HG02870 (cell line): ENCODE measurements around the gene NRG2.

ENCODE experiments used
- ATAC-seq: cut with Tn5 transposase; IDR thresholded peaks from one replicate; pipeline ENCODE4 v1.9.1; 2021; ENCODE audit warnings: mild to moderate bottlenecking, moderate library complexity; ENCODE audit not compliant: unreplicated experiment

Gene NRG2

DNA sequence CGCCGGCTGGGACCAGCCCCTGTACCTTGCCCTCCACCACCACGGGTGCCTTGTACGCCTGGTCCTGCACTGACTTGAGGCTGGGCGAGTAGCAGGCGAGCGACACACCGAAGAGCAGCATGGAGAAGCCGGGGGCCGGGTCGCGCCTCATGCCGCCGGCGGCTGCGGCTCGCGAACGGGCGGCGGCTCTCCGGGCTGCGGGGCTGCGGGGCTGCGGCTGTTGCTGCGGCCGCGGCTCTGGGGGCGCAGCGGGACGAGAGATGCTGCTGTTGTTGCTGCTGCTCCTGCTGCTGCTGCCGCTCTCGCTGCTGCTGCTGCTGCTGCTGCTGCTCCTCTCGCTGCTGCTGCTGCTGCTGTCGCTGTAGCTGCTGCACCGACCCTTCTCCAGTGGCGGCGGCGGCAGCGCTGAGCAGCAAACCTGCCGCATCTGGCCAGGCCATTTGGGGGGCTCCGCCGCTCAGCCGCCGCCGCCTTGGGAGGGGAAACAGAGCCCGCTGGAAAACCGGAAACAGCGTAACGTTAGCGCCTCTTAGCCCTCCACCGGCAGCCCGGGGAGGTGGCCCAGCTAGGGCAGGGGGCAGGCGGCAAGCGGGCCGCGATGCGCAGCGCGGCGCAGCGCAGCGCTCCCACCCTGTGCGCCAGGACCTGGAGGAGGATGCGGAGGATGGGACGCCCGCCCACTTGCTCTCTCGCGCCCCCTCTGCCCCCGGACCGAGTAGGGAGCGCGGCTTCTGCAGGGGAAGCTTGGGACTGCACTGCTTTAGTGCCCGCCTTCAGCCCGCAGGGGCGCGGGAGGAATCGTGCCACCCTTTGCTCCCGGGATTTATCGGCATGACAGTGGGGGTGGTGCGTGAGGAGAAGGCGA is at the start of gene NRG2:
Gene NRG2 (minus strand): TSS at position 657 of the 865 bp plus-strand sequence.
- ATAC-seq: peak; percentile 65

DNA sequence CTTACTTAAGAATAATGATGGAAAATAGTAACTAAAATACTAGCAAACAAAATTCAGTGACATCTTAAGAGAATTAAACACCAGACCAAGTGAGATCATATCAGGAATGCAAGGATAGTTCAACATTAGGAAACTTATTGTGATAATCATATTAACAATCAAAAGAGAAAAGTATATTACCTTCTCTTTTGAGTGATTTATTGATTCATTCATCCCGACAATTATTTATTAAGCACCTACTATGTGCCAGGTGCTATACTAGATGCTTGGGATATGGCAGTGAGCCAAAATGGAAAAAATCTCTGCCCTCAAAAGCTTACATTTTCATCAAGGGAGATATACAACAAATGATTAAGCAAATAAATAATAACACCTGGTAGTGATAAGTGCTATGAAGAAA is 47.2 kb upstream of the NRG2 start:
- ATAC-seq: no peak

DNA sequence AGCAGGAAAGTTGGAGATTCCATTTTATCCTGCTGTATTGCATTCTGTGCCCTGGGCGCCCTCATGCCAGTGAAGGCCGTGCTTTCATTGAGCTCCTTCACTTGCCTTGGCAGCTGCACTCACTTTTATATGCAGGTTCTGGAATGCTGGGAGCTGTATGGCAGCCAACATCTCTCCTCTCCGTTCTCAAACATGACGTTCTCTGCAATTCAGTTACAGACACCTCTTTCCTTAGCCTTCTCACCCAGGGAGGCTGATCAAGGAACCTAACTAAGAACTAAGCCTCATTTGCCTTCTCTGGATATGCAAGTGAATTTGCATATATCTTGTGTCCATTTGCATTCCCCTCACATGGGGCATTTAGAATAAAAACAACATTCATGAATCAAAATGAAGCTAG is 41.4 kb upstream of the NRG2 start:
- ATAC-seq: no peak

DNA sequence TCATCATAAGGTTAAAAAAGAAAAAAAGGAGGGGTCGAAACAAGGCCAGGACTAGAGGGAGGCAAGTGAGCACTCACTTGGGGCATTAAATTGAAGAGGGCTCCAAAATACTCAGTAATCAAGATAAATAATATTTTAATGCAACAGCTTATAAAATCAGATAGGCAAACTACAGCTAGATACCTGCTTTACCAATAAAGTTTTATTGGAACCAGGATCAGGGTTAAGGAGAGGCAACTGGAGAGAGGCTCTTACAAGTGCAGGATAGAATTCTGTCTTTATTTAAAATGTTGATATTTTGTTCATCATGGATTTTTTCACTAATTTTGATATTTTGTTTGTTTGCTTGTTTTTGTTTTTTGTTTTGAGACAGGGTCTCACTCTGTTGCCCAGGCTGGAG is 40.6 kb upstream of the NRG2 start:
- ATAC-seq: no peak

DNA sequence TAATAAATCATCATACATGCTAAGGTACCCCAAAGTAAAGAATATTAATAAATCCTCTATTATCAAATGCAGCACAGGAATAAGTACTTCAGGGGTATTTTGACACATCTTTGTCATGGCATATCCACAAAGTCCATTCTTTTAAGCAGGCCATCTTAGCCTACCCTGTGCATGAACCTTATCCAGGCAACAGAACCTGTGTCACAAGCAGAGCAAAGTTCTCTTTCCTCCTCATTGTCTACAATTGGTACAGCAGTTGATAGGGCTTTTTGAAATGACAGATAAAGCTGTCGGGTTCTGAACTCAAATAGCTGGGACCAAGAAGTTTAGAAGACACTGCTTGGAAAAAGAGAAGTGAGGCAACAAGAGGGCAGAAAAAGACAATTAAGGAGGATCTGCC is 40.0 kb upstream of the NRG2 start:
- ATAC-seq: no peak

DNA sequence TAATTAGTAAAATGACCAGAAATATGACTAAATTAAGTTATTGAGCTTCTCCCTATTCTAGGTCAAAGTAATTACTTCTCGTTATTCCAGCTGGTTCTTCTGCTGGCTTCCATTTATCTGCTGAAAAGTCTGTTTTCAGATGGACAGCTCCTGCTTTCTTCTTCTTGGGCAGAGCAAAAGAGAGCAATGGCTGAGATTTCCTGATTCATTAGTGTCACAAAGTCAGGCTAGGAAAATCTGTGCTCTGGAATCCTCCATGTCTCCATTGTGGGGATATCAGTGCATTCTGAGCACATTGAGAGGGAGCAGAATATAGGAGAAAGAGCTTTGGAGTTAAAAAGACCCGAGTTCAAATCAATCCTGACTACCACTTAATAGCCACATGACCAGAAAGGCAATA is 33.7 kb upstream of the NRG2 start:
- no peak for ATAC-seq

DNA sequence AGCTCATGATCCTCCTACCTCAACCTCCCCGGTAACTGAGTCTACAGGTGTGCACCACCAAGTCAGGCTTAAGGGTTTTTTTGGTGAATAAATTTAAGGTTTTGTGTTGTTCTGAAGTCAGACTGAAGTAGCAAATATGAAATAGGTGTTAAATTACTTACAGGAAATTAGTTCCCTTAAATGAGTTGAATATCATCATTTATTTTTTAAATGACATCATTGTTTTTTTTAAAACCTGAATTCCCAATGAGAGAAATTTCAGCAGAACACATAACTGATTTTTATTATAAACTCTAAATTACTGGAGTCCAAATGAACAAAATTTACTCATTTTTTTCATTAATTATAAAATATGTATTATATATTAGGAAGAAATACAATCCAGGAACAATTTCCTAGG is 33.0 kb upstream of the NRG2 start:
- no peak for ATAC-seq

DNA sequence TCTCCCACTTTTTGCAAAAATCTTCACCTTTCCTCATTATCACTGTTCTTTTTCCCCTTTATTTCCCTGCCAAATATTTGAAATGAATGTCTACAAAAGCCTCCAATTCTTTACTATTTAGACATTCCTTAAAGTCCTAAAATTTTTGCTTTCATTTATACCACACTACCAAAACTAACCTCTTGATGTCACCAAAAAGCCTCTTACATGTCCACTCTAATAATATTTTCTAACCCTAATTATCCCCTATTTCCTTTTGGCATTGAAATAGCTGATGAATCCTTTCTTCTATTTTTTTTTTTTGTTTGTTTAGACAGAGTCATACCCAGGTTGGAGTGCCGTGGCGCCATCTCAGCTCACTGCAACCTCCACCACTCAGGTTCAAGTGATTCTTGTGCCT is 32.3 kb upstream of the NRG2 start:
- ATAC-seq: no peak

DNA sequence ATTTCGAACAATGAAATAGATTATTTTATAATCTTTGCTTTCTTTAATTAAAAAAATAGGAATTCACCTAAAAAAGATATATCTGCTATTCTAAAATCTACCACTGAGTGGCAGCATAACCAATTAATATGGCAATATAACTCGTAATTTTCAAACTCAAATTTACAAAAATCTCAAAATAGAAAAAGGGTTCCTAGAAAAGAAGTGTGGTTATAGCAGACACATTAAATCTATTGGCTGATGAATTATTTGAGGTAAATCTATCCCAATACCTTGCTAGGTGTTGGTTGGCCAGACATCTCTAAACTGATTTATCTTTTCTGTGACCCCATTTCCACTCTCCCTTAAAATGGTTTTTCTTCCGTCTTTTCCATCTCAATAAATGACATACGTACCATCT is 30.2 kb upstream of the NRG2 start:
- no peak for ATAC-seq

DNA sequence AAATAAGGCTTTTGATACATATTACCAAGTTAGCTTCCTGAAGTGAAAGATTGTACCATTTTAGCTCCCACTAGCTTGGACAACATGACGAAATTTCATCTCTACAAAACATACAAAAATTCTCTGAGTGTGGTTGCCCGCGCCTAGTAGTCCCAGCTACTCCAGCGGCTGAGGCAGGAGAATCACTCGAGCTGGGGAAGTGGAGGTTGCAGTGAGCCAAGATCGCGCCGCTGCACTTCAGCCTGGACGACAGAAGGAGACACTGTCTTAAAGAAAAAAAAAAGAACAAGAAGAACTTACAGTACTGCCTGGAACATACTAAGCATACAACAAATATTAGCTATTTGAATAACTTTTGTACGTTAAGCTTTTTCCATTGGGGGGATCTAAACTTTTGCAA is 29.7 kb upstream of the NRG2 start:
- ATAC-seq: no peak

DNA sequence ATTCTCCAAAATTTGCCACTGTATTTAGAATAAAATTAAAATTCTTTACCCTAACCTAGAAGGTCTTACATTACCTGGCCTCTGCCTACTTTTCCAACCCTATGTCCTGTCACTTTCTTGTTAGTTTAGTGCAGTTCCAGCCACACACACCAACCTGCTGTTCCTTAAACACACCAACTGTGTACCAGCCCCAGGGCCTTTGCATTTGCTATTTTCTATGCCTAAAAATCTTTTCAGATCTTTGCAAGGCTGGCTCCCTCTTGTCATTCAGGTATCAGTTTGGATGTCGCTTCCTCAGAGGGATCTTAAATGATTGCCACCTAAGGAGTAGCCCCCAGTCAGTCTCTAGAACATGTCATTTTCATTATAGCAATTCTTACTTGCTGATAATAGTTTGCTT is 17.7 kb upstream of the NRG2 start:
- no peak for ATAC-seq

DNA sequence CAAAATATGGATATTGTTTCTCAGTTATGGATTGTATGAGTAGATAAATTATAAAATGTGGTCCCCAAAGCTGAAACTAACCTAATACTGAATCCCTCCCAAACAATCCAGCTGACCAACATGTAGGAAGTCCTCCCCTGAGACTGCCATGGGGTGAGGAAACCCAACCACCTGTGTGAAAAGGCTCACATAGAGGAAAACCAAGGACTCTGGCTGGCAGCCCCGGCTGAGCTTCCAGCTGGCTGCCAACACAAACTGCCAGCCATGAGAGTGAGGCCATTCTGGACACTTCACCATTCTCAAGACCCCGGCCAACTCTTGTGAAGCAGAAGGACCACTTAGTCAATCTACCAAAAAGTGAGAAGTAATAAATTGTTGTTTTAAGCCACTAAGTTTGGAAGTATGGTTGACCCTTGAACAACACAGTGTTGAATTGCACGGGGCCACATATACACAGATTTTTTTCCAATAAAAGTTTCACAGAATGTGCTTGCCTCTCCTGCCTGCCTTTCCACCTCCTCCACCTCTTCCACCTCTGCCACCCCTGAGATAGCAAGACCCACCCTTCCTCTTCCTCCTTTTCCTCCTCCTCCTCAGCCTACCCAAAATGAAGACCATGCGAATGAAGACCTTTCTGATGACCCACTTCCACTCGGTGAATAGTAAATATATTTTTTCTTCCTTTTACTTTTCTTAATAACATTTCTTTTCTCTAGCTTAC is 15.3 kb upstream of the NRG2 start:
- ATAC-seq: no peak

DNA sequence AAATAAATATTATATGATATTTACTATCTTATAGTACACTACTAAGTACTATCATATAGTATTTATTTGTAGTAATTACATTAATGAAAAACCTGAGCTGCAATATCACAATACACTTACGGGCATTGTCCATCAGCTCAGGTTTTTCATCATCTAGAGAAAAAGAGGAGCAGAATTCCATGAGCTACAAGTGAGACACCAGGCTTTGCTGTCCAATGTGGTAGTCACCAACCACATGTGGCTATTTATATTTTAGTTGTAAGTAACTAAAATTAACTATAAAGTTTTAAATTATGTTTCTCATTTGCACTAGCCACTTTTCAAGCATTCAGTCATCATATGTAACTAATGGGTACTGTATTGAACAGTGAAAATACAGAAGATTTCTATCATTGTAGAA is 13.8 kb upstream of the NRG2 start:
- no peak for ATAC-seq

DNA sequence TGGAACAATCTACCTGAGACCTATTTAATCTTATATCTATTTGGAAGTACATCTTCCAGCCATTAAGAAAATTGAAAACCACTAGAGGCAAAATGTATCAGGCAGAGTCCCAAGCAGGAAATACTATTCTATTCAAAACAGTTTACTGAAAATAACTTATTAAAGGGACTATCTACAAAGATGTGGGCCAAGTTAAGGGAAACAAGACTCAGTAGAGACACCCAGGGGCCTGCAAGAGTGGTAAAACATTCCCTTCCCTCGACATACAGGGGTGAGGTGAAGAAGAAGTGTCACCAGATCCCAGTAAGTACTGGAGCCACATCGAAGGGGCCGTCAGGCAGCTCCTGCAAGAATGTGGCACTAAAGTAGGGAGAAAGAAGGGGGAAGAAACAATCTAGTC is 12.1 kb upstream of the NRG2 start:
- ATAC-seq: no peak

DNA sequence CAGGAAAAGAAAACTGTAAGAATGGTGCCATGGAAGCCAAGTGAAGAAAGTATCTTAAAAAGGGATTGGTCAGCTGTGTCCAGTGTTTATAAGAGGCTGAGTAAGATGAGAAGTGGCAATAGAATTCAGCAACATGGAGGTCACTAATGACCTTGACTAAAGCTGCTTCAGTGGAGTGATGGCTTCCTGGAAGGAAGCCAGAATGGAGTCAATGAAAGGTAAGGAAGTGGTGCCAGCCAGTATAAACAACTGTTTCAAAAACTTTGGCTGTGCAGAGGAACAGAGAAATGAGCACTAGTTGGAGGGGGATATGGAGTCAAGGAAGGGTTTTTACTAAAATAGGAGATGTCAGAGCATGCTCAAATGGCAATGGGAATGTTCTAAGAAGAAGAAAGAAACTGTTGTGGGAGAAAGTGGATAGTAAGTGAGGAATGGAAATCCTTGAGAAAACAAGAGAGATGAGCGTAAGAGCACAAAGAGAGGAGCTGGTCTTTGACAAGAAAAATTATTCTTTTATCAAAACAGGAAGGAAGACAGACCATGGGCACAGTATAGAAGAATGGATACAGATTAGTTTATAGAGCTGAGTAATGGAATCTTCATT is 11.1 kb upstream of the NRG2 start:
- no peak for ATAC-seq

DNA sequence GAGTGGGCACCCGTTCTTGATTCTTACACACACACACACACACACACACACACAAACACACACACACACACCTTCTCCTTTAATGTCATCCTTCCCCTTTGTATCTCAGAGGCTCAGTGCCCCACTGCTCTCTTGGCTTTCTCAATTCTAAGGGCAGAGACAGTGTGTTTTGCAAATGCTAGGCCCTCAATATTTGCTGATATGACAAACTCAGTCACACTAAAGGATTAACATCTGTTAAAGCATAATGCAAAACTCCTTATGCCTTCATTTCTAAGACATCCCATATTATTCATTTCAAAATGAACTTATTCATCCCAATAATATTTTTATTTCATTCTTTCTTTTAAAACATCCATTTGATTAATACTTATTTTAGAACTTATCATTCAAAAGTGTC is 8.9 kb upstream of the NRG2 start:
- ATAC-seq: no peak

DNA sequence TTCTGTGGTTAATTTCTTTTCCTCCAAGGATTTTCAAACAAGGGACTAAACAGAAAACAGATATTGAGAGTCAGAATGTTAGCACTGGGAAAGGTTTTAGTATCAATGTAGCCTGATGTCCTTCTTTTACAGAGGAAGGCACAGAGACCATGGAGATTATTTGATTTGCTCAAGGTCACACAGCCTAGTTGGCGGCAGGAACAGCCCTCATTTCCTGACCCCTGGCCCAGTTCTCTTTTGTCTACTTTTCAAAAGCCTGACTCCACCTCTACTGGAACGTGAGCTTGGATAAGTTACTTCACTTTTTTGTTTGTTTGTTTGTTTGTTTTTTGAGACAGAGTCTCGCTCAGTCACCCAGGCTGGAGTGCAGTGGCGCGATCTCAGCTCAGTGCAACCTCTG is 6.6 kb upstream of the NRG2 start:
- ATAC-seq: no peak

DNA sequence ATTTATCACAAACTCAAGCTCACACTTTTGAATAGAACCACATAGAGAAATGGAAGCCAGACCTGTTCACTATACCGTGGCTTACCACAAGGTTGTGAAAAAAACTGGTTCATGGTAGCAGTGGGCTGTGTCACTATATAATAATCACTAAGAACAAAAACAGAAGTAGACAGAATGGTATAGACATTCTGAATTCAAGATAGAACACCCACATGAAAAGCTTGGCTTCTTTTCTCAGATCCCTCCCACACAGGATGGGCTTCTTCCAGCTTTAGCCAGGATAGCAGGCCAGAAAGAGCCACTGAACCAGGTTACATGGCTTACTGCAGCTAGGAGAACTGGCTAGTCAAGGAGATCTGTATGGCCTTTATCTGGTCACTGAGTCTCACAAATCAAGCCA is 6.1 kb upstream of the NRG2 start:
- ATAC-seq: peak; percentile 58

DNA sequence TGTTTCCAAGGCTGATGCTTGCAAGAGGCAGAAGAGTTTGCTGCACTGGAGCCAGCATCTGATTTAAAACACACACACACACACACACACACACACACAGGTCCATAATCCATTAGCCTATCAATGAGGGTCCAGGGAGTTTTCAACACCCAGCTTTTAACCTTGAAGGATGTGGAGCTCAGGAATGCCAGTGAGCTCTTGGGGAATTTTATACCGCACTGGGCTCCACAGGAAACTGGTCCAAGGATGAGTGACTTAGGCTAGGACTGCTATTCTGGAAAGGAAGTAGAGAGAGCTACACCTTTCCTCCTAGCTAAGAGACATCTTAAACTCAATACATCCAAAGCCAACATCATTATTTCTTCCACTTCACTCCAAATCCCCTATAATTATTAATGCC is 942 bp upstream of the NRG2 start:
- ATAC-seq: no peak

DNA sequence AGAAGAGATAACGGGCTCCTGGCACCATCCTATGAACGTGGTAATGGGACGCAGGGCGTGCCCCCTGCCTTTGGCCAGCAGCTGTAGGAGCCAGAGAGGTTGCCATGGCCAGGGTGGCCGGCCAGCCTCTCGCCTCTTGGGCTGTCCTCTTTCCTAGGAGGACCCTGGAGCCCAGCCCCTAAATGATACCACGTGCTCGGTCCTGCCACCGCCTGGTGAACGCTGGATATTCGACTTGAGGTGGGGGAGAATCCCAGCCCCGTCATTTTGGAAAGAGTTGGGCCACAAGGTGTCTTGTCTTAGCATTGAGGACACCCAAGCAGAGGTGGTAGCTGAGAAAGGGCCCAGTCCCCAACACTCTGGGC is 391 bp upstream of the NRG2 start:
- peak; percentile 17 for ATAC-seq

DNA sequence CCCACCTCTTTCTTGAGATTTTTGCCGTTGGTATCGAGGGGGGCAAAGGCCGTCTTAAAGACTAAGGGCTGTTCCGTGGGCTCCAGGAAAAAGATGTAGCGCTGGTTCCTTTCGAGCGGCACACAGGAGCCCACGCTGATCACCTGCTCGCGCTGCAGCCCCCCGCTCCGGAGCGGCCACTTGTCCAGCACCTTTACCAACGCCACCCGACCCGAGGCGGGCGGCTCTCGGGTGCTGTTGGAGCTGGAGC is 781 bp downstream of the NRG2 start:
- no peak for ATAC-seq
